HepG2 (cell line): ENCODE measurements around the gene DAB2IP. TPM values are rescaled to one million over a fixed set of nuclear protein-coding genes. Genes with fewer than 3 reads are reported as not detected.

ENCODE experiments used
- ATAC-seq: fragments of 200-7000 bp; cut with Tn5 transposase; 3 replicates; pipeline ENCODE4 v1.9.1; 2020; ENCODE audit warnings: mild to moderate bottlenecking, moderate library complexity
- BruUV-seq: library from RNA; stranded (reverse); fragments of 400-500 nt; replicated peaks from 2 replicates; lab custom pipeline; 2021; lab: Mats Ljungman, UMichigan
- CTCF ChIA-PET: fragments of 300-600 bp; formaldehyde crosslinking; extraction: SDS; loops from one replicate; lab custom pipeline; 2021; ENCODE audit warnings: low total read pairs, inconsistent platforms, low intra/inter-chr PET ratio; lab: Yijun Ruan, JAX
- POLR2A ChIA-PET: fragments of 350-600 bp; sonication (Branson Sonifier 250); formaldehyde crosslinking; loops from one replicate; lab custom pipeline; 2020; ENCODE audit warnings: antibody characterized with exemption, inconsistent platforms; lab: Yijun Ruan, JAX
- DNase-seq: peaks from one replicate; pipeline ENCODE4 v3.0.0-alpha.2; 2015; ENCODE audit warnings: low spot score
- FAIRE-seq: peaks from 3 replicates; lab custom pipeline; 2011; peaks lifted over from hg19 to GRCh38; lab: Jason Lieb, UNC
- H2AFZ ChIP-seq: one replicate; pipeline ENCODE4 v1.6.1; 2011; ENCODE audit warnings: low read length, inconsistent platforms
- H3K27ac ChIP-seq: fragments of 300-600 bp; 3 replicates; pipeline ENCODE4 v1.8.0; 2011; ENCODE audit warnings: mixed run types, mild to moderate bottlenecking, mixed read lengths, low read length, inconsistent platforms; ENCODE audit not compliant: insufficient read depth; ENCODE audit errors: extremely low read length
- H3K27me3 ChIP-seq, 2 experiments: fragments of 200-600 bp in 1 of 2; 2 replicates in 1 of 2; 3 replicates in 1 of 2; pipeline versions ENCODE4 v1.6.0 to v1.8.0; 2011; ENCODE audit warnings: low read length in 2 of 2, mild to moderate bottlenecking in 2 of 2, moderate library complexity in 2 of 2, inconsistent platforms in 1 of 2; ENCODE audit not compliant: insufficient read depth in 2 of 2, control insufficient read depth in 1 of 2
- H3K36me3 ChIP-seq, 2 experiments: fragments of 200-600 bp in 1 of 2; replicated peaks in 1 of 2; 2 replicates in 1 of 2; 3 replicates in 1 of 2; pipeline versions ENCODE4 v1.5.1 to v1.8.0; 2011; ENCODE audit warnings: low read length in 2 of 2, inconsistent platforms in 1 of 2; ENCODE audit not compliant: insufficient read depth in 2 of 2, control insufficient read depth in 1 of 2
- H3K4me1 ChIP-seq: 2 replicates; pipeline ENCODE4 v1.5.1; 2012; ENCODE audit warnings: low read length, inconsistent platforms; ENCODE audit not compliant: insufficient read depth
- H3K4me2 ChIP-seq: 2 replicates; pipeline ENCODE4 v1.6.0; 2011; ENCODE audit warnings: low read depth, low read length, inconsistent platforms
- H3K4me3 ChIP-seq, 3 experiments: fragments of 200-600 bp in 1 of 3; sonication (generic), shearing (Covaris generic) in 1 of 3; replicated peaks in 1 of 3; 2 replicates each; pipeline ENCODE4 v1.5.1; 2011 to 2016; ENCODE audit warnings: low read length in 3 of 3, inconsistent platforms in 2 of 3, low read depth in 2 of 3, mild to moderate bottlenecking in 2 of 3, control low read depth in 1 of 3, mixed read lengths in 1 of 3; ENCODE audit not compliant: insufficient read depth in 1 of 3
- H3K79me2 ChIP-seq: one replicate; pipeline ENCODE4 v1.6.1; 2011; ENCODE audit warnings: low read length, inconsistent platforms; ENCODE audit not compliant: insufficient read depth
- H3K9ac ChIP-seq: 2 replicates; pipeline ENCODE4 v1.6.0; 2011; ENCODE audit warnings: mild to moderate bottlenecking, low read depth, low read length, inconsistent platforms; ENCODE audit not compliant: insufficient read depth
- H3K9me3 ChIP-seq: 2 replicates; pipeline ENCODE4 v1.5.1; 2012; ENCODE audit warnings: mild to moderate bottlenecking, low read length
- H4K20me1 ChIP-seq: 2 replicates; pipeline ENCODE4 v1.6.0; 2011; ENCODE audit warnings: inconsistent platforms, mild to moderate bottlenecking, low read length, moderate library complexity; ENCODE audit not compliant: insufficient read depth
- ADNP ChIP-seq: sonication (generic); formaldehyde crosslinking; IDR thresholded peaks from 2 replicates; pipeline ENCODE4 v1.4.0; 2020; ENCODE audit warnings: missing genetic modification reagents
- AGO2 ChIP-seq: fragments of 200-400 bp; formaldehyde crosslinking; optimal IDR thresholded peaks from 2 replicates; pipeline ENCODE3; 2017; ENCODE audit warnings: mild to moderate bottlenecking, low read depth, low read length, moderate library complexity
- ATF5 ChIP-seq: sonication (generic); formaldehyde crosslinking; IDR thresholded peaks from 2 replicates; pipeline ENCODE4 v1.4.0; 2020; ENCODE audit warnings: mild to moderate bottlenecking, low read depth, missing genetic modification reagents
- DBP ChIP-seq: sonication (generic); formaldehyde crosslinking; IDR thresholded peaks from 2 replicates; pipeline ENCODE4 v1.4.0; 2020; ENCODE audit warnings: missing genetic modification reagents; ENCODE audit errors: not compliant biosample characterization
- HBP1 ChIP-seq: IDR thresholded peaks from 2 replicates; pipeline ENCODE4 v1.6.1; 2016; ENCODE audit warnings: low read depth, control low read depth
- RAD51 ChIP-seq: fragments of 450-650 bp; IDR thresholded peaks from 2 replicates; pipeline ENCODE4 v1.6.1; 2016; ENCODE audit warnings: borderline replicate concordance
- RBM22 ChIP-seq: fragments of 200-400 bp; formaldehyde crosslinking; optimal IDR thresholded peaks from 2 replicates; pipeline ENCODE3; 2017; ENCODE audit warnings: mild to moderate bottlenecking, low read length, moderate library complexity
- SMAD3 ChIP-seq: sonication (generic); formaldehyde crosslinking; IDR thresholded peaks from 2 replicates; pipeline ENCODE4 v1.4.0; 2020; ENCODE audit warnings: missing genetic modification reagents
- ZNF260 ChIP-seq: sonication (generic); formaldehyde crosslinking; IDR thresholded peaks from 2 replicates; pipeline ENCODE4 v1.4.0; 2020; ENCODE audit warnings: missing genetic modification reagents, low read depth, mild to moderate bottlenecking, borderline replicate concordance
- ZNF431 ChIP-seq: sonication (generic); formaldehyde crosslinking; IDR thresholded peaks from 2 replicates; pipeline ENCODE4 v1.9.0; 2022; ENCODE audit warnings: missing genetic modification reagents, low read depth, mild to moderate bottlenecking, borderline replicate concordance
- ZNF773 ChIP-seq: sonication (generic); formaldehyde crosslinking; IDR thresholded peaks from 2 replicates; pipeline ENCODE4 v1.4.0; 2020; ENCODE audit warnings: missing genetic modification reagents, borderline replicate concordance
- WGBS: methylation state at CpG from one replicate; pipeline ENCODE4 v1.1.6; 2017; ENCODE audit warnings: low lambda C conversion rate; 5-methylcytosine and 5-hydroxymethylcytosine counted together
- in situ Hi-C: cut with HindIII; loops from 2 replicates; pipeline ENCODE4 v1.10.0; 2017; ENCODE audit warnings: low pct_unique_long_range_greater_than_20kb; ENCODE audit not compliant: extremely low pct_ligation_motif_present
- intact Hi-C: fragments of 100-400 bp; cut with micrococcal nuclease; formaldehyde crosslinking; loops from one replicate; pipeline ENCODE4 v1.10.0; 2022; ENCODE audit not compliant: unreplicated experiment
- polyA plus RNA-seq, 8 experiments: library from polyadenylated mRNA; depleted of rRNA in 3 of 8; stranded (reverse) in 7 of 8; unstranded in 1 of 8; fragments of >200 nt; fragmentation: Illumina TruSeq in 4 of 8; extraction: Trizol in 4 of 8; gene quantifications; 2 replicates each; pipeline versions ENCODE4 v1.2.1 to v1.2.3, GENCODE V29; 2011 to 2016; ENCODE audit warnings: low read depth in 4 of 8, missing spikeins in 1 of 8, mixed read lengths in 1 of 8; ENCODE audit not compliant: insufficient read depth in 1 of 8
- total RNA-seq, 5 experiments: library from RNA; depleted of rRNA; stranded (reverse); fragments of >200 nt; fragmentation: Illumina TruSeq; extraction: Trizol; gene quantifications; 2 replicates each; pipeline ENCODE4 v1.2.3, GENCODE V29; 2016; ENCODE audit warnings: low read depth in 1 of 5

The DAB2IP gene
- total and polyA plus RNA-seq, 2 of the 13 experiments (the other 11 are each of a cell fraction or from before 2014, with no cell fraction given): 25.3 to 37.9 TPM

- no peaks in the 10 kb centered on the region for H4K20me1 ChIP-seq
- H3K4me1 ChIP-seq: no peaks in the 10 kb centered on the region
- no peak overlapping the region for H3K9ac ChIP-seq
- no peak overlapping the region for H3K27ac ChIP-seq
- DNase-seq (no peak), FAIRE-seq (no peak), ATAC-seq (peak; percentile 50)
- TF ChIP-seq RBM22 (peak; percentile 62), ZNF260 (no peak)
- WGBS: 100% methylated on average over 1 of the region's 11 CpGs
- CTCF ChIA-PET: no interaction called here
- H3K4me2 ChIP-seq: no peak overlapping the region
- in situ Hi-C loops (no loop called here), intact Hi-C loops (no loop called here)
- no TSS peak for BruUV-seq
- peaks cover 19 to 21% of the 10 kb centered on the region in 2 experiments; a peak in 4 of 5 replicates for H3K36me3 ChIP-seq
- no peak overlapping the region for H3K4me3 ChIP-seq
- H2AFZ ChIP-seq: no peak overlapping the region
- peaks cover 0 to 2% of the 10 kb centered on the region in 2 experiments; a peak in 1 of 5 replicates for H3K27me3 ChIP-seq
- H3K9me3 ChIP-seq: no peaks in the 10 kb centered on the region
- H3K79me2 ChIP-seq: no peaks in the 10 kb centered on the region
- POLR2A ChIA-PET: no interaction called here
Measured at GRCh38 chr9:121785673-121786542, 134.5 kb downstream of the DAB2IP start.

- CTCF ChIA-PET: no interaction called here
- intact Hi-C loops: no loop called here
Measured at GRCh38 chr9:121786543-121786948, 135.1 kb downstream of the DAB2IP start.

More at GRCh38 chr9:121786543-121786948, 135.1 kb downstream of the DAB2IP start:
- no peak for DNase-seq
- no peaks in the 10 kb centered on the region for H3K79me2 ChIP-seq
- H3K4me3 ChIP-seq: no peak overlapping the region
- TF ChIP-seq SMAD3 (no peak), ATF5 (CRISPR knock-in tag) (no peak), AGO2 (peak; percentile 53), RAD51 (no peak), ZNF431 (CRISPR knock-in tag) (no peak), ADNP (CRISPR knock-in tag) (no peak), ZNF773 (no peak), DBP (CRISPR knock-in tag) (no peak), HBP1 (CRISPR knock-in tag) (no peak)
- peaks cover 0 to 2% of the 10 kb centered on the region in 2 experiments; a peak in 1 of 5 replicates for H3K27me3 ChIP-seq
- no peaks in the 10 kb centered on the region for H3K9me3 ChIP-seq
- POLR2A ChIA-PET: no interaction called here
- FAIRE-seq: no peak
- 76% methylated on average over 5 of the region's 5 CpGs for WGBS
- H2AFZ ChIP-seq: no peak overlapping the region
- H3K4me2 ChIP-seq: no peak overlapping the region
- H3K4me1 ChIP-seq: no peaks in the 10 kb centered on the region
- BruUV-seq: no TSS peak
- H4K20me1 ChIP-seq: no peaks in the 10 kb centered on the region
- peak; percentile 39 for ATAC-seq
- H3K36me3 ChIP-seq: peaks cover 13 to 14% of the 10 kb centered on the region in 2 experiments; a peak in 4 of 5 replicates
- H3K27ac ChIP-seq: no peak overlapping the region
- in situ Hi-C loops: no loop called here
- H3K9ac ChIP-seq: no peak overlapping the region
